ENCODE data around the gene KISS1.

DNA sequence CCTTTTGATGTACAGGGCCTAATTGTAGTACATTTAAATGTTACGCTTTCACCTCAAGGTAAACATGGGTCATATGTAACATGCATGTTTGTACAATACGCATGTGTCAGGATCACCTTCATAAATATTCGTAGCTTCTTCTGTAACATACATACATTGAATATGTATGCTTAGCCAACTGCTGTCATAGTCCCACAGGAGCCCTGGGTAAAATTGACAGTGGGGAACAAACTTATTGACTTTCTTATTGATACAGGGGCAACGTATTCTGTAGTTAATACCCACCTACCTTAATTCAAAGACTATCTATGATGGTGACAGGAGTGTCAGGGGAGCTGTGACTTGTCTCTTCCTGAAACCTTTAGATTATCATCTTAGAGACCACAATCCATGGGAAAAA, 26.4 kb downstream of the KISS1 start:
- TF ChIP-seq POLR2A (IDR thresholded peaks at IDR 0.05) (no peak), CTCF (IDR thresholded peaks at IDR 0.05) (no peak)

Measured in body of pancreas (tissue), 4 donors.